ENCODE data around the gene KIAA1755.

The KIAA1755 gene

GRCh38 chr20:38212806-38213606, 47.5 kb downstream of the KIAA1755 start:
- no peak overlapping the region for H3K27ac ChIP-seq
- no peak for TF ChIP-seq ZFX (IDR thresholded peaks at IDR 0.05; ENCODE audit: borderline replicate concordance)
- TF ChIP-seq, protein P1, sequence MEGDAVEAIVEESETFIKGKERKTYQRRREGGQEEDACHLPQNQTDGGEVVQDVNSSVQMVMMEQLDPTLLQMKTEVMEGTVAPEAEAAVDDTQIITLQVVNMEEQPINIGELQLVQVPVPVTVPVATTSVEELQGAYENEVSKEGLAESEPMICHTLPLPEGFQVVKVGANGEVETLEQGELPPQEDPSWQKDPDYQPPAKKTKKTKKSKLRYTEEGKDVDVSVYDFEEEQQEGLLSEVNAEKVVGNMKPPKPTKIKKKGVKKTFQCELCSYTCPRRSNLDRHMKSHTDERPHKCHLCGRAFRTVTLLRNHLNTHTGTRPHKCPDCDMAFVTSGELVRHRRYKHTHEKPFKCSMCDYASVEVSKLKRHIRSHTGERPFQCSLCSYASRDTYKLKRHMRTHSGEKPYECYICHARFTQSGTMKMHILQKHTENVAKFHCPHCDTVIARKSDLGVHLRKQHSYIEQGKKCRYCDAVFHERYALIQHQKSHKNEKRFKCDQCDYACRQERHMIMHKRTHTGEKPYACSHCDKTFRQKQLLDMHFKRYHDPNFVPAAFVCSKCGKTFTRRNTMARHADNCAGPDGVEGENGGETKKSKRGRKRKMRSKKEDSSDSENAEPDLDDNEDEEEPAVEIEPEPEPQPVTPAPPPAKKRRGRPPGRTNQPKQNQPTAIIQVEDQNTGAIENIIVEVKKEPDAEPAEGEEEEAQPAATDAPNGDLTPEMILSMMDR (IDR thresholded peaks at IDR 0.05), result no peak

GRCh38 chr20:38211200-38212097, 49.1 kb downstream of the KIAA1755 start:
- no peak for TF ChIP-seq ZFX (IDR thresholded peaks at IDR 0.05; ENCODE audit: borderline replicate concordance)
- TF ChIP-seq, protein P1 (IDR thresholded peaks at IDR 0.05), result no peak
- H3K27ac ChIP-seq, result no peak overlapping the region

DNA sequence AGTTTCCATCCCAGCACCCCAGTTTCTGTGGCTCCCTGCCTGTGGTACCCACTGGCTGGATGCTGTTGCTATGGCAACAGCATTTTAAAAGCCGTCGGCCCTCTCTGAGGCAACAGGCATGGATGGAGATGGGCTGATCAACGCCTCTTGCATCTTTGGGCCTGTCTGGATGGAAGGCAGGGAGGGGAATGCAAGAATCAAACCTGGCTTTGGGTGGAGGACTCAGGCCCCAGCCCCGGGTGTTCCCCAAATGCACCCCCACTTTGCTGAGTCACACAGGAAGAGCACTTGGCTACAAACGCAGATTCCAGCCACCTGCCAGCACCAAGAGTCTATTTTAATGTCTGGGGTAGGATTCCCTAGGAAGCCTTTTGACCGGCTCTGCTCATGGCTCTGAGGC, 49.8 kb downstream of the KIAA1755 start:
- H3K27ac ChIP-seq, result no peak overlapping the region
- TF ChIP-seq ZFX (IDR thresholded peaks at IDR 0.05; ENCODE audit: borderline replicate concordance), result no peak
- TF ChIP-seq, protein P1 (IDR thresholded peaks at IDR 0.05), result no peak

DNA sequence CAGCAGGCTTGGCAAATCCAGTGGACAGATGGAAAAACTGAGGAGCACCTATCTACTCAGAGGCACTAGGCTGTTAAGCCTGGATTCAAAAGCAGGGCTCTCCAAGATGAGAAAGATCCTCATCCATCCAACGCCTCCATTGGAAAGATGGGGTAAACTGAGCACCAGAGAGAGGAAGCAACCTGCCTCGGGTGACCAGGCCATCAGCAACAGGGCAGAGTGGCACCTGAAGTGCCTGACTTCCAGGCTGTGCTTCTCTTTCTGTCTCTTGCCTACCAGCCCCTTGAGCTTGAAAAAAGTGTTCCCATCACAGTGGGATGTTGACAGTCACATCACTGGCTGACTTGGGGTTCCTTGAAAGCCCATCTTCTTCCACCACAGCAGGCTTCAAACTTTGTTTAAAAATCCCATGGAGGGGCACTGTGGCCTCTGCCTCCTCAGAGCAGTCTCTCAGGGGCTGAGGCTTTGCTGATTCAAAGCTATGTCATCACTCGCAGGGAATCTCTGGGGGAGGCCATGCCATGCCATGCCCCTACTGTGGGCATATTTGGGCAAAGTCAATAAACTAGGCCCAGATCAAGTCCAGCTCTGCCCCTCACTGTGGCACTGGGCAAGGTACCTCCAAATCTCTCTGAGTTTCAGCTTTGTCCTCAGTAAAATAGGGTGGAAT, 50.7 kb downstream of the KIAA1755 start:
- TF ChIP-seq, protein P1 (IDR thresholded peaks at IDR 0.05), result no peak
- TF ChIP-seq ZFX (IDR thresholded peaks at IDR 0.05; ENCODE audit: borderline replicate concordance), result no peak

GRCh38 chr20:38209054-38209675, 51.4 kb downstream of the KIAA1755 start:
- TF ChIP-seq ZFX (IDR thresholded peaks at IDR 0.05; ENCODE audit: borderline replicate concordance), result no peak
- TF ChIP-seq, protein P1 (IDR thresholded peaks at IDR 0.05), result no peak
- H3K27ac ChIP-seq, result no peak overlapping the region

More for the DNA sequence above, 50.7 kb downstream of the KIAA1755 start:
- H3K27ac ChIP-seq, result no peak overlapping the region

DNA sequence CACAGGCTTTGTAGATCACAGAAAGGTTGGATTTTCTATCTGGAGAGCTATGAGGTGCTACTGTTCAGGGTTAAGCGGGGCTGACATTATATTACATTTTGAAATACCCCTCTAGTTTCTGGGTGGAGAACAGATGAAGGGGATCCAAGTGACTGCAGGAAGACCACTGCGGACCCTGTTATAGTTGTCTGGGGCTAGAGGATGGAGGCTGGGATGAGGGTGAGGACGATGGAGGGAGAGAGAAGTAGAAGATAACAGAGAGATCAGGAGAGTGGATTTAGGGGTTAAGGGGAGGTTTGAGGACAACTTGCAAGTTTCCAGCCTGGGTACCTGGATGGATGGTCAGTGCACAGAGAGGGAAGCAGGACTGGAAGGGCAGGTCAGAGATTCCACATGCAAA, 52.0 kb downstream of the KIAA1755 start:
- no peak overlapping the region for H3K27ac ChIP-seq
- TF ChIP-seq ZFX (IDR thresholded peaks at IDR 0.05; ENCODE audit: borderline replicate concordance), result no peak
- TF ChIP-seq, protein P1 (IDR thresholded peaks at IDR 0.05), result no peak
